ENCODE measurements around the gene ACE2. TPM values are rescaled to one million over a fixed set of nuclear protein-coding genes. Genes with fewer than 3 reads are reported as not detected.
"Not testable (repeated sequence)": the region's sequence is repeated elsewhere in the genome, so short reads cannot be mapped to it uniquely, and the experiment has no call there.

Gene ACE2
- not detected in 2 replicates for total RNA-seq
- long read RNA-seq, partial matches to known transcripts: 0 of 2 reads
- long read RNA-seq, other reads (novel, unspliced or antisense): 2 of 2 reads

DNA sequence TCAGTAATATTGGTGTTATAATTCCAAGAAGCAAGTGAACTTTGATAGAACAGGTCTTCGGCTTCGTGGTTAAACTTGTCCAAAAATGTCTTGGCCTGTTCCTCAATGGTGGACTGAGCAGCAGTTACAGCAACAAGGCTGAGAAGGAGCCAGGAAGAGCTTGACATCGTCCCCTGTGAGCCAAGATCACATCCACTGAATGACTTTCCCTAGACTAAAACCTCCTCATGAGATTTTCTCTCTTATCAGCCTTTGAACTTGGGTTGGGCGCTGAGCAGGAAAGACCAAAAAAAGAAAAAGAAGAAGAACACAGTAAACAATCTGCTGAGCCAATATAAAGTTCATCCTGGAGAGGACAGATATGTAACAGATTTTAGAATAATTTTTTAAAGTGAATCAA is at the start of gene ACE2:
Gene ACE2, minus strand, starts transcription at position 216 of the 400 bp plus-strand sequence. Its CDS starts 49 bp downstream, at position 167.
- no peaks in the 10 kb centered on the region for H3K36me3 Mint-ChIP-seq (ENCODE audit: low read depth)
- no peak within 1 kb of the TSS for H3K4me3 Mint-ChIP-seq
- no peak for TF ChIP-seq CTCF (conservative IDR thresholded peaks at IDR 0.05)
- DNase-seq (ENCODE audit: low read depth, low spot score): no peak
- H3K4me1 Mint-ChIP-seq: no peaks in the 10 kb centered on the region
- H3K9me3 Mint-ChIP-seq: no peaks in the 10 kb centered on the region
- no peak within 1 kb of the TSS for H3K27ac Mint-ChIP-seq (ENCODE audit: unreplicated experiment)
- no peaks in the 10 kb centered on the region for H3K27me3 Mint-ChIP-seq (ENCODE audit: low read depth)

DNA sequence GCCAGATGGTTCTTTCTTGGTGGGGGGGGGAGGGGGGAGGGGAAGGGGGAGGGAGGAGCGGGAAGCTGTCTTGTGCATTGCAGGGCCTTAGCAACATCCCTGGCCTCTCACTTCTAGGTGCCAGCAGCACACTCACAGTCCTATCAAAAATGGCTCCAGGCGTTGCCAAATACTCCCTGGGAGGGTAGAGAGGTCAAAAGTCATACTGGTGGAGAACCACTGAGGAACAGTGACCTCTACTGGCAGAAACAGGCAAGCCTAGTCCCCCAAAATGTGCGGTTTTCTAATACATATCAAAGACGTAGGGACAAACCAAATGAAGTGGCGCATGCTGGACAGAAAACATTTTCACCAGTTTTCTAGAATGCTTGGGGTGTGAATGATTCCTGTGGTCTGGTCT is 46.8 kb upstream of the ACE2 start:
- H3K27ac Mint-ChIP-seq (ENCODE audit: unreplicated experiment); H3K4me3 Mint-ChIP-seq; H3K36me3 Mint-ChIP-seq (ENCODE audit: low read depth); H3K9me3 Mint-ChIP-seq; H3K27me3 Mint-ChIP-seq (ENCODE audit: low read depth); H3K4me1 Mint-ChIP-seq; DNase-seq (ENCODE audit: low read depth, low spot score): not testable (repeated sequence)

- Mint-ChIP-seq H3K36me3 (ENCODE audit: low read depth) (no peaks in the 10 kb centered on the region), H3K27ac (ENCODE audit: unreplicated experiment) (no peak overlapping the region), H3K4me3 (no peak overlapping the region), H3K4me1 (peaks cover 5% of the 10 kb centered on the region), H3K27me3 (ENCODE audit: low read depth) (no peaks in the 10 kb centered on the region), H3K9me3 (no peaks in the 10 kb centered on the region)
- DNase-seq (ENCODE audit: low read depth, low spot score): no peak
- TF ChIP-seq CTCF (conservative IDR thresholded peaks at IDR 0.05): no peak
Measured at GRCh38 chrX:15646543-15646942, 45.8 kb upstream of the ACE2 start.

DNA sequence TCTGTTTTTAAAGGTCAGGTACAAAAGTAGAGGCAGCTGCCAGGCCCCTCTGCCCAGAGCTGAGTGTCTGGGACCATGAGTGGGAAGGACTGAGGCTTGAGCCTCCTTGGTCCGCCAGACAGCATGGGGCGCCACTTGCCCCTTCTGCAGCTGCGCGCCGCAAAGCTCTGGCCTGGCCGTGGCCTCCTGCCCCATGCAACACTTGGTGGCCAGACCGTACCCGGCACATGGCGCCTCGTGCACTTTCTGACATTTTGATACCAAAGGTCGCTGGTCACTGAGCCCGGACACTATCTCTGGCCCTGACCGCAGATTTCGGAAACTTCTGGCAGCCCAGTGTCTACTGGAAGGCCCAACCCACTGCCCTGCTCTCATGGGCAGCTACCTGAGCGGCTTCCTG is 45.3 kb upstream of the ACE2 start:
- H3K4me1 Mint-ChIP-seq: peaks cover 5% of the 10 kb centered on the region

DNA sequence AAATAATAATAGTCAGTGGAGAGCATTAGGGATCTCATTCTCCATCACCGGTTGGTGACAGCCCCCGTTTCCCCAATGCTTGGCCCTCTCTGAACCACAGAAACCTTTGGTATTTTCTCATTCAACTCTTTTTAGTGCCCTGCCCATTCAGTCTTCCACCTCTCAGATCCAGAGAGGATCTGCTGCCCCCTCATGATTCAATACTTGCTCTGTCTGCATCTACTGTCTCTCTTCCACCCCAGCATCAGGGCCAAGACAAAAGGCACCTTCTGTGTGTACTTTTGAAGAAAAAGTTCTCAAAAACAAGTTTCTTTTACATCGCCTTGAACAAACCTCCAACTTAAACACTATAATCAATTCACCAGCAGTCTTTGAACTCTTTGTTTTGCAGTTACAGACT is 44.5 kb upstream of the ACE2 start:
- H3K36me3 Mint-ChIP-seq (ENCODE audit: low read depth): no peaks in the 10 kb centered on the region
- H3K4me3 Mint-ChIP-seq: no peak overlapping the region
- H3K9me3 Mint-ChIP-seq: no peaks in the 10 kb centered on the region
- no peak for TF ChIP-seq CTCF (conservative IDR thresholded peaks at IDR 0.05)
- DNase-seq (ENCODE audit: low read depth, low spot score): no peak
- H3K27me3 Mint-ChIP-seq (ENCODE audit: low read depth): no peaks in the 10 kb centered on the region
- peak overlapping the region; percentile 15 for H3K27ac Mint-ChIP-seq (ENCODE audit: unreplicated experiment)
- H3K4me1 Mint-ChIP-seq: peaks cover 5% of the 10 kb centered on the region

More for the DNA sequence above, 45.3 kb upstream of the ACE2 start:
- no peaks in the 10 kb centered on the region for H3K36me3 Mint-ChIP-seq (ENCODE audit: low read depth)
- no peak overlapping the region for H3K27ac Mint-ChIP-seq (ENCODE audit: unreplicated experiment)
- no peak for TF ChIP-seq CTCF (conservative IDR thresholded peaks at IDR 0.05)
- no peaks in the 10 kb centered on the region for H3K9me3 Mint-ChIP-seq
- DNase-seq (ENCODE audit: low read depth, low spot score): no peak
- H3K4me3 Mint-ChIP-seq: no peak overlapping the region
- H3K27me3 Mint-ChIP-seq (ENCODE audit: low read depth): no peaks in the 10 kb centered on the region

DNA sequence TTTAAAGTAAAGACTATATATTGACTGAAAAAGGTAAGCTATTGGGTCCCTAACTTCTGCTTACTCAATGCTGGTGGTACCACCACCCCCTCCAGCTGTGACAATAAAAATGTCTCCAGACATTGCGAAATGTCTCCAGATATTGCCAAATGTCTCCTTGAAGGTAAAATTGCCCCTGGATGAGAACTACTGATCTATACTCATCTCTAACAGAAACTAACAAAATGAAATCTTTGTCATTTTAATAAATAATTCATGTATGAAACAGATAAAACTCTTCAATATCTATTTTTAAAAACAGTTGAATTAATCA is 43.8 kb upstream of the ACE2 start:
- H3K9me3 Mint-ChIP-seq: no peaks in the 10 kb centered on the region
- no peak overlapping the region for H3K27ac Mint-ChIP-seq (ENCODE audit: unreplicated experiment)
- H3K36me3 Mint-ChIP-seq (ENCODE audit: low read depth): no peaks in the 10 kb centered on the region
- TF ChIP-seq CTCF (conservative IDR thresholded peaks at IDR 0.05): no peak
- H3K27me3 Mint-ChIP-seq (ENCODE audit: low read depth): no peaks in the 10 kb centered on the region
- peaks cover 5% of the 10 kb centered on the region for H3K4me1 Mint-ChIP-seq
- no peak overlapping the region for H3K4me3 Mint-ChIP-seq
- DNase-seq (ENCODE audit: low read depth, low spot score): no peak

Measured in neural crest cell (in vitro differentiated cells).